Activated T-cell treated with anti-CD3 and anti-CD28 coated beads, Interleukin-2, amount 50 U/mL, for 72 hours (primary cell): Measurements from ENCODE around the gene ZNF385A. TPM values are rescaled to one million over a fixed set of nuclear protein-coding genes. Genes with fewer than 3 reads are reported as not detected.
A peak's percentile ranks its signal among the peaks of the same experiment; 100 is the strongest.
"Not testable (repeated sequence)": the region's sequence is repeated elsewhere in the genome, so short reads cannot be mapped to it uniquely, and the experiment has no call there.

Source experiments
- ATAC-seq, 2 donors: fragments of 150-1000 bp; cut with Tn5 transposase; replicated peaks in 1 of 2; 2 replicates each; pipeline ENCODE4 v1.10.0; 2021; ENCODE audit warnings: moderate library complexity in 2 of 2, mild to moderate bottlenecking in 1 of 2
- DNase-seq, 2 donors: peaks; one replicate each; pipeline ENCODE4 v3.0.0; 2021 to 2022; ENCODE audit warnings: mixed read lengths in 1 of 2
- H3K27ac Mint-ChIP-seq: one replicate; pipeline ENCODE4 v1.8.0; 2022; ENCODE audit warnings: mild to moderate bottlenecking, moderate library complexity, mixed read lengths
- H3K27me3 Mint-ChIP-seq: one replicate; pipeline ENCODE4 v1.8.0; 2022; ENCODE audit warnings: low read depth, mixed read lengths
- H3K36me3 Mint-ChIP-seq, 2 donors: one replicate each; pipeline ENCODE4 v1.8.0; 2022; ENCODE audit warnings: mixed read lengths in 2 of 2, mild to moderate bottlenecking in 1 of 2; ENCODE audit not compliant: insufficient read depth in 2 of 2
- H3K4me1 Mint-ChIP-seq: one replicate; pipeline ENCODE4 v1.8.0; 2022; ENCODE audit warnings: low read depth, mixed read lengths
- H3K4me3 Mint-ChIP-seq, 2 donors: one replicate each; pipeline ENCODE4 v1.8.0; 2022; ENCODE audit warnings: mild to moderate bottlenecking in 2 of 2, mixed read lengths in 2 of 2, moderate library complexity in 2 of 2
- H3K9me3 Mint-ChIP-seq, 2 donors: one replicate each; pipeline ENCODE4 v1.8.0; 2022; ENCODE audit warnings: mixed read lengths in 2 of 2
- total RNA-seq, 2 donors: library from RNA; stranded (reverse); gene quantifications; one replicate each; pipeline ENCODE4 v1.2.3, GENCODE V29; 2022

Gene ZNF385A
- total RNA-seq, 2 donors from 2014 or later: 1.3 to 2.8 TPM

DNA sequence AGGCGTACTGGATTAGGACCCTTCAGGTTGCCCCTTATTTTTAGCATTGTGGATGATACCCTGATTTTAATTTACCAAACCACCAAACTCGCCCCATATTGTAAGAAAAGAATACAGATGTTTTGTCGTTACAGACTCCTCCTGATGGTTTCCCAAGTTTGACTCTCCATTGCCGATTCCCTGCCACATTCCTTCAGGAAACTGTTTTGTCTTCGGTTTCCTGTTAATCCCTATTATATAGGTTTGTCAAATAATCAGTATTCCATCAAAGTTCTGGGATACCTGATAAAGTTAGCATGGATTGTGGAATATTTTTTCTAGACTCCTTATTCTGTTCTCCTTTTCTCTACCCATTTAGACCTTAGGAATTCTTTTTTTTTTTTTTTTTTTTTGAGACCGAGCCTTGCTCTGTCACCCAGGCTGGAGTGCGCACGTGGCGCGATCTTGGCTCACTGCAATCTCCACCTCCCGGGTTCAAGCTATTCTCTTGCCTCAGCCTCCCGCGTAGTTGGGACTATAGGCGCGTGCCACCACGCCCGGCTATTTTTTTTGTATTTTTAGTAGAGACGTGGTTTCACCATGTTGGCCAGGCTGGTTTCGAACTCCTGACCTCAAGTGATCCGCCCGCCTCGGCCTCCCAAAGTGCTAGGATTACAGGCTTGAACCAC lies 59.0 kb downstream of the ZNF385A start:
- not testable (repeated sequence) for DNase-seq, ATAC-seq, H3K27me3 Mint-ChIP-seq, H3K36me3 Mint-ChIP-seq, H3K9me3 Mint-ChIP-seq
- H3K4me1 Mint-ChIP-seq: peaks cover 54% of the 10 kb centered on the region
- peak overlapping the region; percentile 91 to 94 for H3K4me3 Mint-ChIP-seq
- H3K27ac Mint-ChIP-seq: peak overlapping the region; percentile 95

DNA sequence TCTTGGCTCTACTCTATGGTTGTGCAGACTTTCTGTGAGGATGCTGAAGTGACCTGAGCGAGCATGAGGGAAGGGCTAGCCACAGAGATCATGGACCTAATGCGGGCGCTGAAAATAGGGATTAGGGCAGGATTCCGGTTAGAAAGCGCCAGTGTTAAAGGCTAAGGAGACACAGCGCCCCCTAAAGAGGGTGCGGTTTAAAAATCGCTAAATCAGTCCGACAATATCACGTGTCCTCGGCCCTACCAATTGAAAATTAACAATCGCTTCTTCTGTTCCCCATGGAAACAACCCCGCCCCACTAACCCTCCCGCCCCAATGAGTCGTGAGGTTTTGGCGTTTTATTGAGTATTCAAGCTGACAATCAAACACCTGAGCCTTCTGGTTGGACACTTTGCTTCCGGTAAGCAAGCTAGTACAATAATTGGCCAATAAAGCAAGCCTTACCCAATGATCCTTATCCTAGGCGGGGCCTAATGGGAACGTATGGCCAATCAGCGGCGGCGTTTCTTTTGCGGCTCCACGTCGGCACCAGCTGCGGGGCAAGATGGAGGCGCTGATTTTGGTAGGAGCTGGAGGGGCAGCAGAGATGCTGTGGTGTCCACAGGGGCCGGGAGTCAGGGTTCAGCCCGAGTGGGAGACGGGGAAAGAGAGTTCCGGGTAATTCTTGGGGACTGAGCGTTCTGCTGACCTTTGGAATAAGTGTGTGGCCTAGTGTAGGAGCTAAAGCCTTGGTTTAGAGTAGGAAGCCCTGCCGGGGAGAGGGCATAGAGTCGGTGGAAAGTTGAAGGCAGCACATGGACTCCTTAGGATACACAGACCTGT lies 59.7 kb downstream of the ZNF385A start, which contains the start of gene COPZ1:
Gene COPZ1 (plus strand): TSS at position 515 of the 825 bp plus-strand sequence. CDS start 33 bp downstream, at position 548.
- Mint-ChIP-seq H3K9me3 (no peaks in the 10 kb centered on the region), H3K4me3 (peak within 1 kb of the TSS; percentile 91 to 94), H3K36me3 (peaks cover 0 to 3% of the 10 kb centered on the region in 2 donors), H3K27me3 (no peaks in the 10 kb centered on the region), H3K27ac (peak within 1 kb of the TSS; percentile 95), H3K4me1 (peaks cover 47% of the 10 kb centered on the region)
- peak; percentile 98 to 99 for ATAC-seq
- DNase-seq: peak; percentile 89 to 93

DNA sequence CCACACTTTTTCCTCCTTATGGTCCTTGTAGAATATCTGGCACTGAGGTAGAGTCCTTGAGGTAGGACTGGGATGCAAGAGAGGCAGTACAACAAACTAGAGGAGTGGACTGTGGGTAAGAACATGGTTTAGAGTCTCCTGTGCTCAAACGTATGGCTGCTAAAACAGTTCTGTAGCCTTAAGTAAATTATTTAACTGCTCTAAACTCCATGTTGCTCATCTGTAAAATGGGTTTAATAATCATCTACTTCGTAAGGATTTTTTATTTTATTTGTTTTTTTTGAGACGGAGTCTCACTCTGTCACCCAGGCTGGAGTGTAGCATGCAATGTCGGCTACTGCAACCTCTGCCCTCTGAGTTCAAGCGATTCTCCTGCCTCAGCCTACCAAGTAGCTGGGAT lies 63.2 kb downstream of the ZNF385A start:
- H3K36me3 Mint-ChIP-seq: peaks cover 0 to 3% of the 10 kb centered on the region in 2 donors
- H3K9me3 Mint-ChIP-seq: no peaks in the 10 kb centered on the region
- peaks cover 20% of the 10 kb centered on the region for H3K4me1 Mint-ChIP-seq
- H3K27me3 Mint-ChIP-seq: no peaks in the 10 kb centered on the region
- DNase-seq (no peak), ATAC-seq (no peak)
- H3K27ac Mint-ChIP-seq: no peak overlapping the region
- no peak overlapping the region for H3K4me3 Mint-ChIP-seq

Other genes starting within 250 kb of the ZNF385A start
- gene SMUG1, start 195.7 kb downstream of the ZNF385A start, total RNA-seq: 10 to 100 TPM; 21.4 to 24.9 TPM
- 100 to 1,000 TPM in 1 of 2 donors, 10 to 100 TPM in 1; 89.4 to 108 TPM for gene CBX5, start 104.6 kb downstream of the ZNF385A start, total RNA-seq
- gene HNRNPA1, start 104.0 kb downstream of the ZNF385A start, total RNA-seq: 1,000 to 10,000 TPM; 1,863 to 1,950 TPM
- gene NFE2, start 83.7 kb downstream of the ZNF385A start, total RNA-seq: under 1 TPM in 1 of 2 donors, not detected in 1; 0.19 TPM
- gene COPZ1, start 59.6 kb downstream of the ZNF385A start, total RNA-seq: 100 to 1,000 TPM; 124 to 135 TPM
- 10 to 100 TPM in 1 of 2 donors, 1 to 10 TPM in 1; 3.8 to 16.0 TPM for gene GPR84, start 20.2 kb downstream of the ZNF385A start, total RNA-seq
- 10 to 100 TPM; 20.6 to 27.4 TPM for gene ITGA5, start 34.5 kb upstream of the ZNF385A start, total RNA-seq
- gene GTSF1, start 88.9 kb upstream of the ZNF385A start, total RNA-seq: 10 to 100 TPM in 1 of 2 donors, 1 to 10 TPM in 1; 8.5 to 12.4 TPM
- 100 to 1,000 TPM; 124 to 148 TPM for gene NCKAP1L, start 113.0 kb upstream of the ZNF385A start, total RNA-seq
- 10 to 100 TPM; 10.9 to 15.3 TPM for gene PDE1B, start 164.9 kb upstream of the ZNF385A start, total RNA-seq
- not detected for gene PPP1R1A, start 203.9 kb upstream of the ZNF385A start, total RNA-seq